ENCODE data around the gene CHMP1A.

CHMP1A gene

GRCh38 chr16:89645122-89645521, 12.4 kb downstream of the CHMP1A start:
- Histone ChIP-seq H3K4me3 (replicated peaks; ENCODE audit: low read depth, low read length) (no peak overlapping the region), H3K27me3 (replicated peaks; ENCODE audit: control insufficient read depth, insufficient read depth, low read length) (no peaks in the 10 kb centered on the region), H3K36me3 (ENCODE audit: control insufficient read depth, insufficient read depth, low read length) (peaks cover 24% of the 10 kb centered on the region)
- no peak for DNase-seq (ENCODE audit: extremely low read depth, insufficient read length)
- TF ChIP-seq CTCF (IDR thresholded peaks at IDR 0.05; ENCODE audit: insufficient read depth, low read length, poor library complexity, severe bottlenecking): no peak

- Histone ChIP-seq H3K27me3 (replicated peaks; ENCODE audit: control insufficient read depth, insufficient read depth, low read length) (no peaks in the 10 kb centered on the region), H3K4me3 (replicated peaks; ENCODE audit: low read depth, low read length) (no peak overlapping the region), H3K36me3 (ENCODE audit: control insufficient read depth, insufficient read depth, low read length) (peaks cover 20% of the 10 kb centered on the region)
- TF ChIP-seq CTCF (IDR thresholded peaks at IDR 0.05; ENCODE audit: insufficient read depth, low read length, poor library complexity, severe bottlenecking): no peak
- DNase-seq (ENCODE audit: extremely low read depth, insufficient read length): no peak
These were observed 13.7 kb downstream of the CHMP1A start for GRCh38 chr16:89643769-89644300.

GRCh38 chr16:89642574-89642973, 14.9 kb downstream of the CHMP1A start:
- no peak for DNase-seq (ENCODE audit: extremely low read depth, insufficient read length)
- no peaks in the 10 kb centered on the region for H3K27me3 ChIP-seq (replicated peaks; ENCODE audit: control insufficient read depth, insufficient read depth, low read length)
- TF ChIP-seq CTCF (IDR thresholded peaks at IDR 0.05; ENCODE audit: insufficient read depth, low read length, poor library complexity, severe bottlenecking): no peak

GRCh38 chr16:89641458-89642119, 15.9 kb downstream of the CHMP1A start:
- H3K4me3 ChIP-seq (replicated peaks; ENCODE audit: low read depth, low read length): no peak overlapping the region
- TF ChIP-seq CTCF (IDR thresholded peaks at IDR 0.05; ENCODE audit: insufficient read depth, low read length, poor library complexity, severe bottlenecking): no peak
- no peaks in the 10 kb centered on the region for H3K27me3 ChIP-seq (replicated peaks; ENCODE audit: control insufficient read depth, insufficient read depth, low read length)
- H3K36me3 ChIP-seq (ENCODE audit: control insufficient read depth, insufficient read depth, low read length): peaks cover 16% of the 10 kb centered on the region
- DNase-seq (ENCODE audit: extremely low read depth, insufficient read length): no peak

More at GRCh38 chr16:89642574-89642973, 14.9 kb downstream of the CHMP1A start:
- peaks cover 20% of the 10 kb centered on the region for H3K36me3 ChIP-seq (ENCODE audit: control insufficient read depth, insufficient read depth, low read length)
- H3K4me3 ChIP-seq (replicated peaks; ENCODE audit: low read depth, low read length): no peak overlapping the region

GRCh38 chr16:89639385-89639784, 18.1 kb downstream of the CHMP1A start:
- TF ChIP-seq CTCF (IDR thresholded peaks at IDR 0.05; ENCODE audit: insufficient read depth, low read length, poor library complexity, severe bottlenecking): no peak
- Histone ChIP-seq H3K4me3 (replicated peaks; ENCODE audit: low read depth, low read length) (no peak overlapping the region), H3K36me3 (ENCODE audit: control insufficient read depth, insufficient read depth, low read length) (no peaks in the 10 kb centered on the region; the same call in 1 of the 2 replicates), H3K27me3 (replicated peaks; ENCODE audit: control insufficient read depth, insufficient read depth, low read length) (no peaks in the 10 kb centered on the region)
- DNase-seq (ENCODE audit: extremely low read depth, insufficient read length): no peak

Measured in GM06990 (cell line).